GM10847 (cell line): ENCODE results near the gene ARHGEF37.

Experiments used
- POLR2A ChIP-seq: IDR thresholded peaks from 2 replicates; pipeline ENCODE4 v1.6.1; 2011; ENCODE audit not compliant: insufficient read length; ENCODE audit errors: extremely low read depth

ARHGEF37 gene

DNA sequence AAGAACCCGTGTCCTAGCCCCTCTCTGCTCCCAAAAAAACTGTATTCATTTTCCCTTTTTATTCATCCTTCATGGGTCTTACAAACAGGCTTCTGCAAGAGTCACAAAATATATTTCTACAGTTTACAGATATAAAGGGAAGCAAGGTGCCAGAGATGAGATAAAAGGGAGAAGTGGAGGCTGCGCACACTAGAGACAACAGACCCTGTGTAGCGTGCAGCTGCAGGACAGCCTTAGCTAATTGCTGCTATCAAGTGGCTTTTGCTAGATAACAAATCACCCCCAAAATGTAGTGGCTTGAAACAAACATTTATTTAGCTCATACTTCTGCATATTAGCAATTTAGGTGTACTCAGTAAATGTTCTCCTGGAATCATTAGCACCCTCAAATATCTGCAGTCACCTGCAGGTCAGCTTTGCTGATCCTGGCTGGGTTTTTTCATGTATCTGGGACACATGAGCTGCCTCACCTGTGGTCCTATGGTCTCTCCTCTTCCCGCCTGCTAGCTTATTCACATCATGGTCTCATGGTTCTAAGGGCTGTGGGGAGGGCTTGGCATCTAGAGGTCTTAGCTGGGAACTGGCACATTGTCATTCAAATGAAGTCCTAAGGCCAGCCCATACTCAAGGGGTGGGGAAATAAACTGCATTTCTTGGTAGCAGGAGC, 29.4 kb downstream of the ARHGEF37 start:
- no peak for TF ChIP-seq POLR2A

DNA sequence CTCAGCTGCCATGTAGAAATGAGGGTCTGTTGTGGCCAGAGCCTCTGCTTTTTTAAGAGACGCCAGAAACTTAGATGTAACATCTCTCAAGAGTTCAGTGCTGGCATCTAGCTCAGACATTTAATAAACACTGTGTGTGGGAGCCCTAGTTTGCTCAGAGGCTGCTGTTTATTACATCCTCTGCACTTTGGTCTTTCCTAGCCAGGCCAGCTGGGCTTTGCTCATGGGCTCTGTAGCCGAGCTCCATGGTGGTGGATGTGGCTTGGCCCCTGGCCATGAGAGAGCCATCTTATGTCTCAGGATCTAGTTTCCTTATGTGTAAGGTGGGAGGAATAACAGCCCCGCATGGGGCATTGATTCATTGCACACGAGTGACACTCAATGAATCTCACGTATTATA, 30.0 kb downstream of the ARHGEF37 start:
- TF ChIP-seq POLR2A = no peak

DNA sequence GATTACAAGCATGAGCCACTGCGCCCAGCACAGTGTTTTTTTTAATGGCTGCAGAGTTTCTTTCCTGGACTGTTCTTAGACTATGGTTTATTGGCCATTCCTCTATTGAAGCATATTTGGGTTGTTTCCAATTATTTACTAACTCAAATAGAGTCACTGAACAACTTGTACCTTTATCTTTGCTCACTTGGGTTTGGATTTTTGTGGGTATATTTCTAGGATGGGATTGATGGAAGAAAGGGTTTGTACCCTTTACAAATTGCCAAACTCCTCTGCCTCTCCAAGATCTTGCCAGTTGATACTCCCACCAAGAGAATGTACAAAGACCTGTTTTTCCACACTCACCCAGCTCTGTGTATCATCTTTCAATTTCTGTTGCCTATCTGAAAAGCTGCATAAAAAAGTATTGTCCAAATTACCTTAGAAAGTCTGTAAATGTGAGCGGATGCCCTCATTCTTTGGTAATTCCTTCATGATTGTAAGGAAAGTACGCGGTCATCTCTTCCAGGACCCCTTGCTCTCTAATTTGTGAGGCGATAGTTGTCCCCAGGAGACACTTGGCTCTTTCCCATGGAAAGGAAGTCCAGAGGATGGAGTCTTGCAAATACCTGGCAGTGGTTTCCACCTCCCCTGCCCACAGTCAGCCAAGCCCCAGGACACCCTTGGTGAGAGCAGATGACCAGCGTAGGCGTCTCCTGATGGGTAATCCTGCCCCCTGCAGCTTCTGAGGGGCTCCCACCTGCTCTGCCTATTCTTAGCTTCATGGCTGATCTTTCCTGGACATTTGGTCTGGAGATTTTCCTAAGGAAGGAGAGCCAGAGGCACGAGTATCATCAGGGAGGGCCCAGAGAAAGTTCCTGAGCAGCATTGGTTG, 33.0 kb downstream of the ARHGEF37 start:
- no peak for TF ChIP-seq POLR2A

DNA sequence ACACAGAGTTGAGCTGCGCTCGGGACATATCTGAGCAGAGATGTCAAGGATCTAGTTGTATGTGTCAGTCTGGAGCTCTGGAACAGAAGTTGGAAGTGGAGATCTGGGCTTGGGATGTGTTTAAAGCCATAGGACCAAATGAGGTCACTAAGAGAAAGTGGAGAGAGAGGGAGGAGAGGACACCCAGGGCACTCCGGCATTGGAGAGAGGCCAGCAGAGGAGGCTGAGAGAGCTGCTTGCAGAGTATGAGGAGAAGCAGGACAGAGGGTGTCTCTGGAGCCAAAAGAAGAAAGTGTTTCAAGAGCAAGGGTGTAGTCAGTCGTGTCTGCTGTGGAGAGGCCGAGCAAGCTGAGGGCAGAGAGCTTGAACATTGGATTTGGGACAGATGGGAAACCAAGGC, 34.7 kb downstream of the ARHGEF37 start:
- no peak for TF ChIP-seq POLR2A

DNA sequence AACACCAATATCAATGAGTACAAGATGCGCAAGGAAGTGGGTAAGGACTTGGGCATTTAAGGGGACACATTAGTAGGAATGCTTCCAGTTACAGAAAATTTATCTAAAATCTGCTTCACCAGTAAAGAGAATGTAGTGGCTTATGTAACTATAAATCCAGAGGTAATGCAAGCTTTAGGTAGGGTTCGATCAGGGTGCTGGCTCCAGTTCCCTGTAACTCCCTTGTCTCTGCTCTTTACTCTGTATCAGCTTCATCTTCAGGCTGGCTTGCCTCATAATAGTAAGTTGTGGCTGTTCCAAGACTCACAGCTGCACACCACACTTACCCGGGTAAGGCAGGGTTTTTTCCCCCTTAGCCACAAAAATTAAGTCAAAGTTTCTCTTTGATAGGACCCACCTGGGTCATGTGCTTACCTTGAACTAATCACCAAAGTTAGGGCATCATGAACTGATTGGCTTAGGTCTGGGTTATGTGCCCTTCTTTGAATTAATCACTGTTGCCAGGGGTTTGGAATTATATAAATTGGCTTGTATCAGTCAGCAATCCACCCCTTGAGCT, 35.5 kb downstream of the ARHGEF37 start:
- no peak for TF ChIP-seq POLR2A

DNA sequence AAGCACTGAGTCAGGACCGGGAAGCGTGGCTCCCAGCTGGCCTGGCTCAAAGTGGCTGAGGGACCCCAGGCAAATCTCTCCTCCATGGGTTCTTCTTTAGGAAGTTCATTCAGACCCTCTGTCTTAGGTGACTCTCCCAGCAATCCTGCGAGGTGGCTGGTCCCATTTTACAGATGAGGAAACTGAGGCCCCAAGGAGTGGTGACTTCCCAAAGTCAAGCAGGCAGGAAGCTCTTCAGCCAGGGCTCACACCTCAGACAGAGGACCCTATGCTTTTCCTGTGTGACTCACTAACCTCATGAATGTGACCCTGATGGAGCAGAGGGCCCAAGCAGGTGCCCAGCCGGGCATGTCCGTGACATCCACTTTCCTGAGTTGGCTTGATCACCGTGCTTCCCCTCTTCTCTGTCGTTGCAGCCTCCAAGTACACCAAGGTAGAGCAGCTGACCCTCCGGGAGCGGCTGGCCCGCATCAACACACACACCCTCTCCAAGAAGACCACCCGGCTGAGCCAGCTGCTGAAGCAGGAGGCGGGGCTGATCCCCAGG, 36.5 kb downstream of the ARHGEF37 start:
- no peak for TF ChIP-seq POLR2A

DNA sequence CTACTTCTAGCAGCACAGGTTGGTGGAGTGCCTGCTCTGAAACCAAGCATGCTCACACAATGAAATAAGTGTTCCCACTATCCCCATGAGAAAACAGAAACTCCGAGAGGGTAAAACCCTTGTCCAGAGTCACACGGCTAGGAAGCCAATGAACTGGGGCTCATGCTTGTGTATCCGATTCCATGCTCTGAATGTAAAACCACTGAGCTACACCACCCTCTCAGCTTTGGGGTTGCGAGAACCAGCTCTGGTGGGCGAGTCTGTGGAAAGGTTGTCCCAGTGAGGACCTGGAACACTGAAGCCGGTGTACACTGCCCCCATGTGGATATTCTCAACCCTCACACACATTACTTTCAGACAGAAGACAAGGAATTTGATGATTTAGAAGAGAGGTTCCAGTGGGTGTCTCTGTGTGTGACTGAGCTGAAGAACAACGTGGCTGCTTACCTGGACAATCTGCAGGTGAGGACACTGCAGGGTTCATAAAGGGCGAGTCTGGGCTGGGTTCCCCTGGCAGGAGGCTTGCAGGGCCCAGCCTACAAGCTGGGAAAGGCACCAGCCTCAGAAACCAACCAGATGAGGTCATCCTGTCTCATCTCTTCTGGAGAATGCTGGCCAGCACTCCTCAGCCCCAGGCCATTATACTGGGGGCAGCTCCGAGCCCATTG, 37.4 kb downstream of the ARHGEF37 start:
- no peak for TF ChIP-seq POLR2A

DNA sequence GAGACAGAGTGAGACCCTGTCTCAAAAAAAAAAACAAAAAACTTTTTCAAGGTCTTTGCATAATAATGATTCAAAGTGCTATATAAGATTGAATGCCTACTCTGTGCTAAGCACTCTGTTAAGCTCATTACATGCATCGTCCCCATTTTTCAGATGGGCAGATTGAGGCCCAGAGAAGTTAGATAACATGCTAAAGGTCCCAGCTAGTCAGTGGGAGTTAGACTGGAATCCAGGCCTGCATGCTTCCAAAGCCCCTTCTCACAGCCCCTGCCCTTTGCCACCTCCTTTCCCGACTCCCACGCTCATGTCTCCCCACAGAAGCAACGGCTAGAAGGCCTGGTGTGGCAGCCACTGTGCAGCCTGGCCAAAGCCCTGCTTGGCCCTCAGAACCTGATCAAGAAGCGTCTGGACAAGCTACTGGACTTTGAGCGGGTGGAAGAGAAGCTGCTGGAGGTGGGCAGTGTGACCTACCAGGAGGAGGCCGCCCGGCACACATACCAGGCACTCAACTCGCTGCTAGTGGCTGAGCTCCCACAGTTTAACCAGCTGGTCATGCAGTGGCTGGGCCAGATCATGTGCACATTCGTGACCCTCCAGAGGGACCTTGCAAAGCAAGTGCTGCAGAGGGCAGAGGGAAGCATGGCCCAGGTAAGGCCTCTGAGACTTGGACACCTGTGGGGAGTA, 40.3 kb downstream of the ARHGEF37 start:
- TF ChIP-seq POLR2A = no peak

DNA sequence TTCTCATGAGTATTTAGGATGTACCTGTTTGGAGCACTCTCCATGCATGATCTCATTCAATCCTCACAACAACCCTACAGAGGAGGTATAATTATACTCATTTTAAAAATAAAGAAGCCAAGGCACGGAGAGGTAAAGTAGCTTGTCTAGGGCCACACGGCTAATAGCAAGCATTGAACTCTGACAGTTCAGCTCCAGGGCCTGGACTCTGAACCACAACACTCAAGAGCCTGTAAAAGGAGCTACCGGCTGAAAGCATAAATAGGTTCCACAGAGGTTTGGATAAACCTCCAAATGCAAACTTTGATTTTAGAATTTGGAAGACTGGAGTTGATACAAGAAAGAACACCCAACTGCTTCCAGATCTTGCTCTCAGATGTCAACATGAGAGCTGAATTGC, 41.2 kb downstream of the ARHGEF37 start:
- TF ChIP-seq POLR2A = no peak

DNA sequence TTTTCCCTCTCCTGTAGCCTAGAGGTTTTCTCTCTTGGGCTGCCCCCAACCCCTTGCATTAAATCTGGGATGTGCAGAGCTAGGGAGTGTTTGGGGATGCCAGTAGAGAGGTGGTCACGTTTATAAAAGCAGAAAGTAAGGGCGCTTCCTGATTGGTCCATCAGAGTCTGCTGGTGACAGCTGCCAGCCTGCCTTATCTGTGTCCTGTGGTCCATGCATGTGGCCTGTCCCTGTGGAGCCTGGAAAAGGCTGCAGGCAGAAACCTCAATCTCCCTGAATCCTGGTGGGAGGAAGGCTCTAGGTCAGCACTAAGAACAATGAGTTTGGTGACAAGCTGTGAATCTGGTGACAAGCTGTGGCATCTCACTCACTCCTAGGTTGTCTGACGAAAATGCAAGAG, 42.2 kb downstream of the ARHGEF37 start:
- no peak for TF ChIP-seq POLR2A

DNA sequence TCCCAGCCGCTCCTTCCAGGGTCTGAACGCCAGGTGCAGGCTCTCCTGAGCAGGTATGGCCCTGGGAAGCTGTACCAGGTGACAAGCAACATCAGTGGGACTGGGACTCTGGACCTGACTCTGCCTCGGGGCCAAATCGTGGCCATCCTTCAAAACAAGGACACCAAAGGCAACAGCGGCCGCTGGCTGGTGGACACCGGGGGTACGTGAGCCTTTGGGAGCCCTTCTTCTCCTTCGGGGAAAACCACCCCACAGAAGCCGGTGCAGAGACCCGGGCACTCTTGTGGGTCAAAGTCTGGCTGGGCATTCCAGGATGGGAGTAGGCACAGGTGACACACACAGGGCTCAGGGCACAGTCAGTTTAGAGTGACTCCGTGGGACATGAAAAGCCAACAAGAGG, 45.8 kb downstream of the ARHGEF37 start:
- no peak for TF ChIP-seq POLR2A

DNA sequence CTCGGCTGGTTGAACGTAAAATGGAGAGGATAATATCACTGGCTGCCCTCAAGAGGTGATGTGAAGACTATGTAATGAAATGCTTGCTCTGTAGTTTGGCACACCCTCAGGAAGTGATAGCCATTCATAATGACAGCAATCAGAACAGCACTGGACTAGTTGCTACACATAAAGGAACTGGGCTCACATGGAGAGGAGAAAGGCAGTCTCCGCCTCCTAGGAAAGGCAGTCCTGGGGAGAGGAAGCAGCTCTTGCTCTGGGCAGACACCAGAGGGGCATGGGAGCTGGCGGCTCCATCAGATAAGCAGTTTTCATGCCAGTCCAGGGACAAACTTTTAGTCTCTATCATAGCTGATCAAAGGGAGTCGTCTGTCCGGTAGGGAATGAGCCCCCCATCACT, 46.9 kb downstream of the ARHGEF37 start:
- TF ChIP-seq POLR2A = no peak

DNA sequence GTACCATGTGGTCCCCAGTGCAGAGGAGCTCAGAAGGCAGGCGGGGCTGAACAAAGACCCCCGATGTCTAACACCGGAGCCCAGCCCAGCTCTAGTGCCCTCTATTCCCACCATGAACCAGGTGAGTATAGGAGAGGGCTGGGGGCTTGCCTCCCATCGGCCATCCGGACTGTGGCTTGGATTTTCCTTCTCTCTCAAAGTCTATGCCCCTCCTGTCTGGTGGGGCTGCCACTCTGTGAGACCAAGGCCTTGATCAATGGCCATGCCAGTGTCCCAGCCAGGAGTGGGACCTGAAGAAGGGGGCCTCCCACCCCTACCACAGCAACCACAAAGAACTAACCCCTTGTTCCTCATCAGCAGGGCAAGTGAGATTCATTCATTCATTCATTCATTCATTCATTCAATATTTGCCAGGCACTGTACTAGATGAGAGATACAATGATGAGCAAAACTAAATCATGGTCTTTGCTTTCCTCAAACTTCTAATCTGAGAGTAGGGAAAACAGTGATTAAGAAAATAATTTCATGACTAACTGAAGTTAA, 47.6 kb downstream of the ARHGEF37 start:
- TF ChIP-seq POLR2A = no peak

DNA sequence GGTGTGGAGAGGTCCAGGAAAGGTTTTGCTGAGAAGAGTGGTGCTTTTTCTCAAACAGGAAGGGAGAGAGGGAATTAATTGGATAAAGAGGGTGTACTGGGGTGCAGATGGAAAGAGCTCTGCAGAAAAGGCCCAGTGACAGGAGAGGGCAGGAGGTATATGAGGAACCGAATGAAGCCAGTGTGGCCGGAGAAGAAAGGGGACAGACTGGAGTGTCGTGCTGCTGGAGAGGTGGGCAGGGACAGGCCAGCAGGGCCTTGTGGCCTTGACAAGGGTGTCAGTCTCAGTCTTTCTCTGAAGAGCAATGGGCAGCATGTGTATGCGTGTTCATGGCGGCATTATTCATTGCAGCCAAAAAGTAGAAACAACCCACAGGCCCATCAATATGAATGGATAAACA, 48.1 kb downstream of the ARHGEF37 start:
- no peak for TF ChIP-seq POLR2A

DNA sequence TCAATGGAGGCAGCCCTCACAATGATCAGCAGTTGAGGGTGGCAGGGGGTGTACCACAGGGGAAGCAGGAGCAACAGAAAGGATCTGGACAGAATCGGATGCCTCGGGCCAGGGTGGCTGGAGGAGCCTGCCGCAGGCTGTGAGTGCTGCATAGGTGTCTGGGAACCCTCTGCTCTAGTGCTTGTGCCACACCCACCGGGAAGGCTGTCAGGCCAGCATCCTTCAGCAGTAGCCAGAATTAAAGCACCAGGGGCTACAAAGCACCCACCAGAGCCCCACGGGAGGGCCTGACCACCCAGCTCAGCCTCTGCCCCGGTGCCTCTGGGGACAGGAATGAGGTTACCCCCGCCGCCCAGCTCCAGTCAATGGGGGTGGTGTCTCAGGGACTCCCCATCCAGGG, 49.0 kb downstream of the ARHGEF37 start:
- no peak for TF ChIP-seq POLR2A

DNA sequence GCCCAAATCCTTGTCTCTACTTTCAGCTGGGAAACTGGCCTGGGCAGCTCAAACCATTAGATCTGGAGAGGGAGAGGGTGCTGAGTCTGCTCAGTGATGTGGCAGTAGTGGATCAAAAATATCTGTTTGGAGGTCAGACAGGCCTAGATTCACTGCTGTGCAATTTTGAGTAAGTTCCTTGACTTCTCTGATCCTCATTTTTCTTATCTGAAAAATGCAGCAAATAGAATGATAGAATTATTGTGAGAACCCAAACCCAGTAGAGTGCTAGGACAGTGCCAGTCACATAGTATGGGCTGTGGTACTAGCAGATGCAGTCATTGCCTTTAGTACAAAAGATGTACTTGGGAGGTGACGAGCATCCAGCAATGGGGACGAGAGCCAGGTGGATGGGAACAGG, 50.2 kb downstream of the ARHGEF37 start:
- no peak for TF ChIP-seq POLR2A
